Gastrocnemius medialis (tissue), 4 donors: ENCODE measurements around the gene DALRD3. TPM values are rescaled to one million over a fixed set of nuclear protein-coding genes. Genes with fewer than 3 reads are reported as not detected.

Experiments
- ATAC-seq, 2 donors: fragments of 150-250 bp; one replicate each; pipeline ENCODE4 v1.9.1; 2016
- DNase-seq, 2 donors: peaks; one replicate each; pipeline ENCODE4 v3.0.0-alpha.2; 2019
- H3K27ac ChIP-seq, 4 donors: fragments of 200-600 bp; sonication (generic); 1 replicate in 1 of 4; 2 replicates in 3 of 4; pipeline ENCODE4 v1.5.1; 2016 to 2018; ENCODE audit warnings: mild to moderate bottlenecking in 2 of 4, moderate library complexity in 1 of 4
- H3K27me3 ChIP-seq, 3 donors: fragments of 200-600 bp; sonication (generic) in 2 of 3; 1 replicate in 1 of 3; 2 replicates in 2 of 3; pipeline versions ENCODE4 v1.5.1 to v1.6.0; 2016 to 2019; ENCODE audit warnings: mild to moderate bottlenecking in 1 of 3, moderate library complexity in 1 of 3
- H3K36me3 ChIP-seq, 2 donors: fragments of 200-600 bp; sonication (generic) in 1 of 2; one replicate each; pipeline ENCODE4 v1.5.1; 2017 to 2018
- H3K4me1 ChIP-seq, 2 donors: fragments of 200-600 bp; sonication (generic) in 1 of 2; one replicate each; pipeline ENCODE4 v1.5.1; 2016 to 2017; ENCODE audit warnings: mild to moderate bottlenecking in 2 of 2
- H3K4me3 ChIP-seq, 4 donors: fragments of 200-600 bp; sonication (generic) in 3 of 4; 1 replicate in 1 of 4; 2 replicates in 3 of 4; pipeline ENCODE4 v1.5.1; 2016 to 2019; ENCODE audit warnings: mild to moderate bottlenecking in 2 of 4
- H3K9me3 ChIP-seq, 3 donors: fragments of 200-600 bp; sonication (generic) in 2 of 3; 1 replicate in 1 of 3; 2 replicates in 2 of 3; pipeline ENCODE4 v1.5.1; 2016 to 2019
- POLR2A ChIP-seq, 2 donors: fragments of 450-650 bp; IDR thresholded peaks; one replicate each; pipeline ENCODE4 v1.6.1; 2017; ENCODE audit warnings: antibody characterized with exemption in 2 of 2, mild to moderate bottlenecking in 2 of 2, moderate library complexity in 2 of 2
- in situ Hi-C, 4 donors: fragments of 200-750 bp; cut with MboI; loops; one replicate each; pipeline versions ENCODE4 v1.15.0 to v1.8.0; 2017; ENCODE audit warnings: low sequenced_read_pairs in 4 of 4
- intact Hi-C: fragments of 100-400 bp; cut with DNase I; formaldehyde crosslinking; loops from one replicate; pipeline ENCODE4 v1.15.1; 2023; ENCODE audit warnings: low total_unique reads
- total RNA-seq, 4 donors: library from RNA; depleted of rRNA; stranded (reverse); fragments of >200 nt; gene quantifications; one replicate each; pipeline versions ENCODE4 v1.1.0 to v1.2.3, GENCODE V29; 2016
- TF ChIP-seq, protein P1 (sequence below), 5 experiments: fragments of 450-650 bp in 3 of 5; fragments of 200-600 bp in 2 of 5; sonication (generic) in 2 of 5; IDR thresholded peaks in 4 of 5; conservative IDR thresholded peaks in 1 of 5; 1 replicate in 4 of 5; 2 replicates in 1 of 5; pipeline ENCODE4 v1.5.1; 2016 to 2019; ENCODE audit warnings: antibody characterized with exemption in 5 of 5, mild to moderate bottlenecking in 3 of 5, moderate library complexity in 3 of 5

Gene DALRD3
- total RNA-seq, 4 donors from 2014 or later, result 10.6 to 20.1 (median 16.3) TPM

GRCh38 chr3:49021213-49021812 lies 2.9 kb upstream of the DALRD3 start:
- Histone ChIP-seq H3K4me3 (peak overlapping the region; percentile 77 to 97 (median 90)), H3K4me1 (peaks cover 42 to 51% of the 10 kb centered on the region in 2 donors), H3K27me3 (no peaks in the 10 kb centered on the region), H3K27ac (peak overlapping the region; percentile 97 to 100 (median 98)), H3K9me3 (no peaks in the 10 kb centered on the region), H3K36me3 (peaks cover 0 to 35% of the 10 kb centered on the region in 2 donors)
- in situ Hi-C loops (no loop called here), intact Hi-C loops (loop anchor here (1.0 to 5.0 kb wide), 4 partner anchors 14 to 651 kb away; partner anchors contain the start of genes APEH, LAMB2, QRICH1 and WDR6)
- peak; percentile 79 to 83 for ATAC-seq
- TF ChIP-seq, protein P1, sequence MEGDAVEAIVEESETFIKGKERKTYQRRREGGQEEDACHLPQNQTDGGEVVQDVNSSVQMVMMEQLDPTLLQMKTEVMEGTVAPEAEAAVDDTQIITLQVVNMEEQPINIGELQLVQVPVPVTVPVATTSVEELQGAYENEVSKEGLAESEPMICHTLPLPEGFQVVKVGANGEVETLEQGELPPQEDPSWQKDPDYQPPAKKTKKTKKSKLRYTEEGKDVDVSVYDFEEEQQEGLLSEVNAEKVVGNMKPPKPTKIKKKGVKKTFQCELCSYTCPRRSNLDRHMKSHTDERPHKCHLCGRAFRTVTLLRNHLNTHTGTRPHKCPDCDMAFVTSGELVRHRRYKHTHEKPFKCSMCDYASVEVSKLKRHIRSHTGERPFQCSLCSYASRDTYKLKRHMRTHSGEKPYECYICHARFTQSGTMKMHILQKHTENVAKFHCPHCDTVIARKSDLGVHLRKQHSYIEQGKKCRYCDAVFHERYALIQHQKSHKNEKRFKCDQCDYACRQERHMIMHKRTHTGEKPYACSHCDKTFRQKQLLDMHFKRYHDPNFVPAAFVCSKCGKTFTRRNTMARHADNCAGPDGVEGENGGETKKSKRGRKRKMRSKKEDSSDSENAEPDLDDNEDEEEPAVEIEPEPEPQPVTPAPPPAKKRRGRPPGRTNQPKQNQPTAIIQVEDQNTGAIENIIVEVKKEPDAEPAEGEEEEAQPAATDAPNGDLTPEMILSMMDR (IDR thresholded peaks at IDR 0.05 in 4 of 5, conservative IDR thresholded peaks at IDR 0.05 in 1 of 5), result no peak
- peak; percentile 93 to 99 for TF ChIP-seq POLR2A (IDR thresholded peaks at IDR 0.05)
- peak; percentile 98 for DNase-seq

DNA sequence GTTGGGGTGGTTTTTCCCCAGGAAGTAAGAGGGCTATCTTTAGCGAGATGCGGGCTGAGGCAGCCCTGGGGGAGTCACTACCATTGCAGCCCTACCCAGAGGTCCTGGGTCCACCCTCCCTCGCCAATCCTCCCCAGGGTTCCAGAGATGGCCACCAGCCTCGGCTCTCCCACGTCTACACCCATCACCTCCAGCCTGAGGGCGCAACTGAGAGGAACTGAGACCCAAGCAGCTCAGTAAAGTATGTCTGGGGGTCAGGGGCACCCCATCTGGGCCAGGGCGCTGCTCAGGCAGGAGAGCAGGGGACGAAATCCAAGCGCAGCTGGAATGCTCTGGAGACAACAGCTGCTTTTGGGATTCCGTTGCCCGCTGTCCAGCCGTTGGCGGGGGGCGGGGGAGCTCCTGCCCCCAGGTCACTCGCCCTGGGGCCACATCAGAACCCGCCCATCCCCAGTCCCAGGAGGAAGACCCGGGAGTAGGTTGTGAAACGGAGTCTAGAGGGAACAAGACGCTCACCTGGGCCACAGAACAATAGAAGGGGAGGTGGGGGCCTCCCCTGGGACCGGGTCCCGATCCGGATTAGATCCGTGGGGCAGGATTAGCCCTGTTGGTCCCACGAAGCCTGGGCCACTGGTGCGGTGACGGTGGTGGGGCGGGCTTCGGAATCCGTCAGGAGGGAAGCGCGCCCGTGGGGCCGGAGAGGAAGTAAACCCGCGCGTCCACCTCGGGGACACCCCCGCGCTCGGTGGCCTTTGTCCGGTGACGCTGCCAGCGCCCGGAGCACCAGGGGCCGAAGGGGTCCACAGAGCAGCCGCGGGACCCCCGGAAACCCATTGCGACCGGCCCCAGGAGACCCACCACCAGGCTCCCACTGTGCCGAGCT lies 2.2 kb upstream of the DALRD3 start:
- intact Hi-C loops, result loop anchor here (1.0 to 5.0 kb wide), 4 partner anchors 13 to 652 kb away; partner anchors contain the start of genes APEH, LAMB2, QRICH1 and WDR6
- Histone ChIP-seq H3K27ac (peak overlapping the region; percentile 97 to 100 (median 98)), H3K27me3 (no peaks in the 10 kb centered on the region), H3K9me3 (no peaks in the 10 kb centered on the region), H3K4me3 (peak overlapping the region; percentile 77 to 97 (median 90)), H3K36me3 (peaks cover 0 to 35% of the 10 kb centered on the region in 2 donors), H3K4me1 (peaks cover 42 to 51% of the 10 kb centered on the region in 2 donors)
- TF ChIP-seq, protein P1 (IDR thresholded peaks at IDR 0.05 in 4 of 5, conservative IDR thresholded peaks at IDR 0.05 in 1 of 5), result no peak
- TF ChIP-seq POLR2A (IDR thresholded peaks at IDR 0.05), result no peak
- in situ Hi-C loops, result no loop called here
- peak in 1 of 2 donors; percentile 35 for DNase-seq
- peak; percentile 3 to 5 for ATAC-seq

GRCh38 chr3:49019941-49020329 lies 1.6 kb upstream of the DALRD3 start:
- in situ Hi-C loops (no loop called here), intact Hi-C loops (loop anchor here (5.0 kb wide), 2 partner anchors 112 to 652 kb away; partner anchors contain the start of genes APEH and LAMB2)
- Histone ChIP-seq H3K27me3 (no peaks in the 10 kb centered on the region), H3K4me3 (peak overlapping the region; percentile 77 to 97 (median 90)), H3K9me3 (no peaks in the 10 kb centered on the region), H3K27ac (peak overlapping the region; percentile 97 to 100 (median 98)), H3K4me1 (peaks cover 37 to 51% of the 10 kb centered on the region in 2 donors), H3K36me3 (peaks cover 0 to 35% of the 10 kb centered on the region in 2 donors)
- DNase-seq (no peak), ATAC-seq (no peak)
- TF ChIP-seq, protein P1 (IDR thresholded peaks at IDR 0.05 in 4 of 5, conservative IDR thresholded peaks at IDR 0.05 in 1 of 5), result no peak
- TF ChIP-seq POLR2A (IDR thresholded peaks at IDR 0.05), result no peak

DNA sequence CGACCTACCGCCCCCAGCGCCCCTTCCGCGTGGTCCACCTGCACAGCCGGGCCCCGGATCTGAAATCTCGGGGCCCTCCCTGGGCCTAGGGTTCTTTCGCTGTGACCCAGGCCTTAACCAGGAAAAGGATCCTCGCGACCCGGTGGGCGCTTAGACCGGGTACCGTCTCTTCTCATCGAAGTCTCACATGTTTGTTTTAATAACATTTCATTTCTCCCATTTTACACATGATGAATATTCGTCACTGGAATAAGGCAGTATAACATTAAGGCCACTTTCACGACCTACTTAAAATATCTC lies 277 bp upstream of the DALRD3 start:
- ATAC-seq, result no peak
- H3K27me3 ChIP-seq, result no peaks in the 10 kb centered on the region
- in situ Hi-C loops, result no loop called here
- peak overlapping the region; percentile 88 to 96 (median 90) for H3K4me3 ChIP-seq
- H3K9me3 ChIP-seq, result no peaks in the 10 kb centered on the region
- TF ChIP-seq POLR2A (IDR thresholded peaks at IDR 0.05), result no peak
- DNase-seq, result no peak
- intact Hi-C loops, result no loop called here
- peaks cover 0 to 34% of the 10 kb centered on the region in 2 donors for H3K36me3 ChIP-seq
- H3K27ac ChIP-seq, result peak overlapping the region; percentile 78 to 87 (median 82)
- H3K4me1 ChIP-seq, result peaks cover 36 to 47% of the 10 kb centered on the region in 2 donors
